ENCODE measurements around the gene TTYH1.

Gene TTYH1

GRCh38 chr19:54424660-54425381 is 9.6 kb downstream of the TTYH1 start:
- DNase-seq = no peak

DNA sequence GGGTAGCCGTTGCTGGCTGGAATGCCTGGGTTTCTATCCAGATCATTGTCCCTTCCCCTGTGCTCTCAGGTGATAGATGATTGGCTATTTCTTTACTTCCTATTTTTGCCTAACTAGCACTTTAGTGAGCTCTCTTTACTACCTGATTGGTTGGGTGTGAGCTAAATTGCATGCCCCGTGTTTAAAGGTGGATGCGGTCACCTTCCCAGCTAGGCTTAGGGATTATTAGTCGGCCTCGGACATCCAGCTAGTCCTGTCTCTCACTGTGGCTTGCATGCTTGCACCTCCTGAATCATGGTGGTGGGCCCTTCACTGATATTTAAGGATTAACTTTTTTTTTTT is 10.1 kb downstream of the TTYH1 start:
- DNase-seq = no peak

GRCh38 chr19:54426291-54426931 is 11.1 kb downstream of the TTYH1 start:
- no peak for DNase-seq

DNA sequence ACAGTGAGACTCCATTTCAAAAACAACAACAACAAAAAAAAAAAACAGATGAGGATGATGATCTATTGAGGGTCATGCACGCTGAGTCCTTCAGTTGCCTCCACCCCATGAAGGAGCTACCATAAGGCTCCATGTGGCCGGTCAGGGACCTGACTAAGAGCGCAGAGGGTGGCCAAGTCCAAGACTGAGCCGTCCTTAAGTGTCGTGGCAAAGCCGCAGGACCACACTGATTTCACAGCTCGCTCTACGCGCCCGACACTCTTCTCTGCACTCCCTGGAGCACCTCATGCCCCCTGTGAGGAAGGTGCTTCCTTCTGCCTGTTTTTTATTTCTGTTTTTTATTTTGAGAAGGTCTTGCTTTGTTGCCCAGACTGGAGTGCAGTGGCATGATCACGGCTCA is 12.3 kb downstream of the TTYH1 start:
- no peak for DNase-seq

- no peak for DNase-seq
Observed at GRCh38 chr19:54428323-54429175, 13.3 kb downstream of the TTYH1 start.

DNA sequence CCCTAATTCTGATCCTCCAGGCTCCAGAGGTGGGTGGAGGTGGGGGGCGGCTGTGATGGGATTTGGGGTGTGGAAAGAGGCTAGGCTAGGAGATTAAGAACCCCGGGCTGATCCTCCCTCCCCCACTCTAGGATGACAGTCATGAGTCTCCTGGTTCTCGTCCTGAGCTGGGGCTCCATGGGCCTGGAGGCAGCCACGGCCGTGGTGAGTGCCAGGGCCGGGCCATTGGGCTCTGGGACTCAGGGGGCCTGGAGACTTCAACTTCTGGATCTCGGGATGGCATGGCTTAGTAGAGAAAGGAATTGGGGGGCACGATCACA is 13.9 kb downstream of the TTYH1 start:
- DNase-seq = no peak

DNA sequence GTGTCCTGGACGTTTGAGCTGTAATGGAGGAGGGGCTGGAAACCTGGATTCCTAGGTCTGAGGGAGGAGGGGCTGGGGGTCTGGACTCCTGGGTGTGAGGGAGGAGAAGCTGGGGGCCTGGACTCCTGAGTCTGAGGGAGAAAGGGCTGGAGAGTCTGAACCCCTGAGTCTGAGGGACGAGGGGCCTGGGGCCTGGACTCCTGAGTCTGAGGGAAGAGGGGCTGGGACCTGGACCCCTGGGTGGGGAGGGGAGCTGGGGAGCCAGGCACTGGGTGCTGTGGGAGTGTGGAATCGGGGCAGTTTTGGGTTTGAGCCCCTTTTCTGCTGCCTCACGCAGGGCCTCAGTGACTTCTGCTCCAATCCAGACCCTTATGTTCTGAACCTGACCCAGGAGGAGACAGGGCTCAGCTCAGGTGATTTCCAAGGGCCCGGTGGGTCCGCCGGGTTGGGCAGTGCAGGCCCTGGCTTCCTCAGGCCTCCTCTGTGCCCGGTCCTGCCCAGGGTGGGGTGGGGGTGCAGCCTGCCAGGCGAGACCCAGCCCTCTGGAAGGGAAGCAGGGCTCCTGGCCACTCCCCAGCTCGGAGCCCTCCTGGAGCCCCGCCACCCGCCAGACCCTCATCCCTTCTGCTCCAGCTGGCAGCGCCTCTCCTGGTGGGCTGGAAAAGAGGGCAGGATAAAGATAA is 14.4 kb downstream of the TTYH1 start:
- DNase-seq = no peak

DNA sequence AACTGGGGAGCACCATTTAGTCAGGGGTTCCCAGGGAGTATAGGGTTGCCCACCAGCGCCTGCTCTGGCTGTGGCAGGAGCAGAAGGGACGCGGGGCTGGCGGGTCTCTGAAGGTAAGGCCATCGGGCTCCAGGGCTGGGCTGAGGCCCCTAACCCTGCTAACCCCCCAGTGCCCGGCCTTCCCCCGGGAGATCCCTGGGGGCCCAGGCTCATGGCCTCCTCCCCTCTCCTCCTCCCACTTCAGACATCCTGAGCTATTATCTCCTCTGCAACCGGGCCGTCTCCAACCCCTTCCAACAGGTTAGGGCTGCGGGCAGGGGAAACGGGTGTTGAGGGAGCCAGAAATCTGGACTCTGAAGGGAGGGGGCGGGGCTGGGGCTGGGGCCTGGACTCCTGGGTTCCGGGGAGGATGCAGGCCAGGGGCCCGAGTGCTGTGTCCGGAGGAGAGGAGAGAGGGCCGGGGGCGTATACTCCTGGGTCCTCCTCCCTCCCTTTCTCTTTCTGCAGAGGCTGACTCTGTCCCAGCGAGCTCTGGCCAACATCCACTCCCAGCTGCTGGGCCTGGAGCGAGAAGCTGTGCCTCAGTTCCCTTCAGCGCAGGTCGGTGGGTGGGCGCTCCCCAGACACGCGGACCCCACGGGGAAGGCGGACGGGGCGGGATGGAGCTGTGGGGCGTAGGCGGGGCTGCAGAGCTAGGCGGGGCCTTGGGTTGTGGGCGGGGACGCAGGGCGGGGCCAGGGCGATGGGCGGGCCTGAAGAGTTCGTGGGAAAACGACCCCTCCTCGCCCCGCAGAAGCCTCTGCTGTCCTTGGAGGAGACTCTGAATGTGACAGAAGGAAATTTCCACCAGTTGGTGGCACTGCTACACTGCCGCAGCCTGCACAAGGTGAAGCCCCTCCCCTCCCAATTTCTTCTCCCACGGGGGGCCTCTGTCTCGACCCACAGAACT is 15.3 kb downstream of the TTYH1 start:
- DNase-seq = peak; percentile 79

DNA sequence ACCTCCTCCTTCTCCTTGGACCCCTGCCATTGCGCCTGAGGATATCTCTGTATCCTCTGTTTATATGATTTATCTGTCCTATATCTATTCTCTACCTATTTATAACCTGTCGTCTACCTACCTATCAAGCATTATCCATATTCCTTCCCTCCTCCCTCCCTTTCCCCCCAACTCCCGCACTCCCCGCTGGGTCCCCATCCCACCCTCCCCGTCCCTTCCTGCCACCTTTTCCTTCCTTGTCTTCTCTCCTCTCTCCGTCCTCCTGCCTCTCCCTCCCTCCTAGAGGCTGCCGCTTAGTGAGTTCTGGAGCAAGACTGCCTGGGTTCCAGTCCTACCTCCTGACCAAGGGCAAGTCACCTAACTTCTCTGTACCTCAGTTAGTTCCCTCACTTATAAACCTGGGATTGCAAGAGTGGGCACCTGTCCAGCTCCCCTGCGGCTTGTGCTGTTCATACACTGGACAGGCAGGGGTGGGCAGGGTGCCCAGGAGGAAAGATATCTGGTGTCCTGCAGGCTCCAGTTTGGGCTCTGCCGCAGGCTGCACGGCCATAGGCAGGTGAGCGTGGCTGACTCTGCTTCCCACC is 16.1 kb downstream of the TTYH1 start:
- DNase-seq = no peak

- no peak for DNase-seq
Observed at GRCh38 chr19:54432144-54432738, 17.0 kb downstream of the TTYH1 start.

DNA sequence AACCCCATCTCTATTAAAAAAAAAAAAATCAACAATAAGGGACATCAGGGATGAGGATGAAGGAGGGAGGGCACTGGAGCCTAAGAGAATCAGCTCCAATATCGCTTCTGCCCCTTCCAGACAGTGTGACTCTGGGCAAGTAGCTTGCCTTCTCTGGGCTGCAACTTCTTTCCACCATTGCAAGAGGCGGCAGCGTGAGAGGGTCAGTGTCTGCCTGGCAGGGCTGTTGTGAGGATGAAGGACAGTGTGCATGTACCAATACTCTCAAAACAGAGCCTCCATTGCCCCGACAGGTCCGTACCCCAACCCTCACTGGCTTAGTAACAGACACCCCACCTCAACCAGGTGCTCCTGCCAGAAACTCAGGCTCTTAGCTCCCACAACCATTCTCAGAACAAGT is 18.4 kb downstream of the TTYH1 start:
- DNase-seq = no peak

DNA sequence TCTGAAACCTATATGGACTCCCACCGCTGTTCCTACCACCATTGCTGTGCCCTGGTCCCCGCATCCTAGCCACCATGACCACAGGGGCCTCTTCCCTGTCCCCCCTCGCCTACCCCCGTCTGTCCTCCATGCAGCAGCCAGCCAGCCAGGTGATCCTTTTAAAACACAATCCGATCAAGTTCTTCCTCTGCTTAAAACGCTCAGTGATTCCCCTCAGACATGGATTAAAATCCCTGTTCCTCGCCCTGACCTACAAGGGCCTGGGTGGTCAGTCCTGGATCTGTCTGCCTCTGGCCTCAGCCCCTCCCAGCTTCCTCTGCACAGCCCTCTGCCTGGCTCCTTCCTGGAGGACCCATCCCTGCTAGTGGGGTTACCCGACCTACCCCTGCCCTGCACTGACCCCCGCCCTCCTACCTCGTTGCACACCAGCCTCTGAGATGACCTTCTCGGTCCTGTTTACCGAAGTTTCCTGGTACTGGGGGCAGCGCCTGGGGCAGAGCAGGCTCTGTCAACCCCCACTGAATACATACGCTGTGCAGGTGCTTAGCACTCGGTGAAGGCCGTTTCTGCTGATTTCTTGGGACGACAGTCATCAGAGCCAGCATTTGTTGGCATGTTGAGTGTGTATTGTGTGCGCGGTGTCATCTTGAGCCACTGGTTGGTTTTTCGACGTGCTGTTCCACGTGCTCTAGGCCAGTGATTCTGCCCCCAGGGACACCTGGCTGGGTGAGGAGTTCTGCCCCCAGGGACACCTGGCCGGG is 19.0 kb downstream of the TTYH1 start:
- DNase-seq = no peak

GRCh38 chr19:54434873-54435214 is 19.6 kb downstream of the TTYH1 start:
- DNase-seq = no peak

- no peak for DNase-seq
Observed at GRCh38 chr19:54435551-54436016, 20.3 kb downstream of the TTYH1 start.

- DNase-seq = no peak
Observed at GRCh38 chr19:54436031-54436523, 20.8 kb downstream of the TTYH1 start.

- no peak for DNase-seq
Observed at GRCh38 chr19:54436628-54437252, 21.5 kb downstream of the TTYH1 start.

- no peak for DNase-seq
Observed at GRCh38 chr19:54439174-54439851, 24.0 kb downstream of the TTYH1 start.

- no peak for DNase-seq
Observed at GRCh38 chr19:54440641-54441040, 25.4 kb downstream of the TTYH1 start.

DNA sequence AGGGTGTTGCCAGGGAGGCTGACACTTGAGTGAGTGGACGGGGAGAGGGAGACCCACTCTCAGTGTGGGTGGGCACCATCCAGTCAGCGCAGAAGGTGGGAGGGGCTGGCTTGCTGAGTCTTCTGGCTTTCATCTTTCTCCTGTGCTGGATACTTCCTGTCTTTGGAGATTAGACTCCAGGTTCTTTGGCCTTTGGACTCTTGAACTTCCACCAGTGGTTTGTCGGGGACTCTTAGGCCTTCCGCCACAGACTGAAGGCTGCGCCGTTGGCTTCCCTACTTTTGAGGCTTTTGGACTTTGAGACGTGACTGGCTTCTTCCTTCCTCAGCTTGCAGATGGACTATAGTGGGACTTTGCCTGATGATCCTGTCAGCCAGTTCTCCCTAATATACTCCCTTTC is 29.5 kb downstream of the TTYH1 start:
- DNase-seq = no peak
